Frontal cortex (tissue), 4 donors: ENCODE measurements around the gene SIT1. TPM values are rescaled to one million over a fixed set of nuclear protein-coding genes. Genes with fewer than 3 reads are reported as not detected.
A peak's percentile ranks its signal among the peaks of the same experiment; 100 is the strongest.

Source experiments
- DNase-seq, 2 donors: peaks; one replicate each; pipeline ENCODE4 v3.0.0; 2012; ENCODE audit warnings: low spot score in 2 of 2
- FAIRE-seq: peaks from 2 replicates; lab custom pipeline; 2012; peaks lifted over from hg19 to GRCh38; lab: Jason Lieb, UNC
- small RNA-seq: library from RNA; depleted of rRNA; stranded (forward); fragments of <200 nt; gene quantifications from one replicate; pipeline ENCODE3, GENCODE V24; 2014
- total RNA-seq: library from RNA; depleted of rRNA; stranded (reverse); fragments of >200 nt; gene quantifications from one replicate; pipeline ENCODE4 v1.2.3, GENCODE V29; 2014
- donor health status: control.
- donor health status: control.
- donor health status: control.

The SIT1 gene
- total RNA-seq, 1 donor from 2014 or later, result not detected

- FAIRE-seq (no peak), DNase-seq (peak in 1 of 2 donors; percentile 65)
These were observed 39.4 kb downstream of the SIT1 start for GRCh38 chr9:35611230-35611797.

DNA sequence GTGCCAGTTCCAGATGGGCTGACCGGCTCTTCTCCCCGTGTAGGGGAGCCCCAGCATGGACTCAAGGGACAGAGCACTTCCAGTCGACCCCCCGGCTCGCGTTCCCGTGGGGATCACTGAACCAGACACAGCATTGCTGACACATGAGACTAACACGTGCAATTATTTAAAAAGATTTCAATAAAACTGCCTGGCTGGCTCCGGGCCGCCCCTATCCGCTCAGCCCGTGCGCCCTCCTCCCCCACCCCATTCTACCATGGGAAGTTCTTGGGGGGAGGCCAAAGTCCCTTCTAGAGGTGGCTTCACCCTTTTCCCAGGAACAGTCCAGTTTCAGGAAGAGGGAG is 40.9 kb downstream of the SIT1 start:
- no peak for FAIRE-seq
- DNase-seq, result no peak

DNA sequence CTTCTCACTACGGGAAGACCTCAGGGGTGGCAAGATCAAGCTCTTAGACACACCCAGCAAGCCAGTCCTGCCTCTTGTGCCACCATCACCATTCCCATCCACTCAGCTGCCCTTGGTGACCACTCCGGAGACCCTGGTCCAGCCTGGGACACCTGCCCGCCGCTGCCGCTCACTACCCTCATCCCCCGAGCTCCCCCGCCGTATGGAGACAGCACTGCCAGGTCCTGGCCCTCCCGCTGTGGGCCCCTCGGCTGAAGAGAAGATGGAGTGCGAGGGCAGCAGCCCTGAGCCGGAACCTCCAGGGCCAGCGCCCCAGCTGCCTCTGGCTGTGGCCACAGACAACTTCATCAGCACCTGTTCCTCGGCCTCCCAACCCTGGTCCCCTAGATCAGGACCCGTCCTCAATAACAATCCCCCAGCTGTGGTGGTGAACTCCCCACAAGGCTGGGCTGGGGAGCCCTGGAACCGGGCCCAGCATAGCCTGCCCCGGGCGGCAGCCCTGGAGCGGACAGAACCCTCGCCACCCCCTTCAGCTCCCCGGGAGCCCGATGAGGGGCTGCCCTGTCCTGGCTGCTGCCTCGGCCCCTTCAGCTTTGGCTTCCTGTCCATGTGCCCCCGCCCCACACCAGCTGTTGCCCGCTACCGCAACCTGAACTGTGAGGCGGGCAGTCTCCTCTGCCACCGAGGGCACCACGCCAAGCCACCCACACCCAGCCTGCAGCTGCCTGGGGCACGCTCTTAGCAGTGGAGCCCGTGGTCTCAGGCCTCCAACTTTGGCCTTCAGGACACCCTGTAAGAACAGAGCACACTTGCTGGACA is 41.5 kb downstream of the SIT1 start:
- FAIRE-seq (no peak), DNase-seq (no peak)

- DNase-seq (peak in 1 of 2 donors; percentile 19), FAIRE-seq (no peak)
These were observed 42.5 kb downstream of the SIT1 start for GRCh38 chr9:35608221-35608620.

- DNase-seq (peak in 1 of 2 donors; percentile 20), FAIRE-seq (no peak)
These were observed 44.0 kb downstream of the SIT1 start for GRCh38 chr9:35606726-35607125.

GRCh38 chr9:35606138-35606504 is 44.6 kb downstream of the SIT1 start:
- DNase-seq (peak in 1 of 2 donors; percentile 43), FAIRE-seq (no peak)

GRCh38 chr9:35605351-35606137 is 45.2 kb downstream of the SIT1 start:
- FAIRE-seq, result no peak
- no peak for DNase-seq

- DNase-seq, result peak; percentile 83 to 88
These were observed 46.0 kb downstream of the SIT1 start, which contains the start of gene TESK1 for GRCh38 chr9:35604578-35605350. Gene TESK1, plus strand, starts transcription at chr9:35605262. Its CDS starts 358 bp downstream, at chr9:35605620.

GRCh38 chr9:35603986-35604577 is 46.6 kb downstream of the SIT1 start:
- peak; percentile 82 for FAIRE-seq
- peak; percentile 96 for DNase-seq

More at GRCh38 chr9:35604578-35605350, 46.0 kb downstream of the SIT1 start, which contains the start of gene TESK1:
- no peak for FAIRE-seq

DNA sequence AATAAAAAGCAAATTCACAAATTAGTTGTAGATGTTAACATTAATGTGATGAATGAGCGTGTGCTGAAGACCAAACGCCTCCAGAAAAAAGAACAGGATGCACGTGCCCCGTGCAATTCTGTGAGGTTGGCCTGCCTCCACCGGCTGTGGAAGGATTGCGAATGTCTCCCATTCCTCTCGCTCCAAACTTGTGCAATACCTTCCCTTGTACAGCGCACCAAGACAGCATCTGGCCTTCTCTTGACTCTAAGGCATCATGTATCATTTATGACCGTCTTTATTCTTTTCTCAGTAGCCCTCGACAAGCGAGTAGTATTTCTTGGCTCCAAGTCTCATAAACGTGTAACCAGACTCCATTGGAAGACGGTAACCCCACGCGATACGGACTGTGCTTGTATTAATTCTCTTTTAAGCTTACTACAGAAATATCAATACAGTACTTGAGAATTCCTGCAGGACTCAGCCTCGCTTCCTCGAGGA is 47.2 kb downstream of the SIT1 start:
- FAIRE-seq (no peak), DNase-seq (peak in 1 of 2 donors; percentile 34)

DNA sequence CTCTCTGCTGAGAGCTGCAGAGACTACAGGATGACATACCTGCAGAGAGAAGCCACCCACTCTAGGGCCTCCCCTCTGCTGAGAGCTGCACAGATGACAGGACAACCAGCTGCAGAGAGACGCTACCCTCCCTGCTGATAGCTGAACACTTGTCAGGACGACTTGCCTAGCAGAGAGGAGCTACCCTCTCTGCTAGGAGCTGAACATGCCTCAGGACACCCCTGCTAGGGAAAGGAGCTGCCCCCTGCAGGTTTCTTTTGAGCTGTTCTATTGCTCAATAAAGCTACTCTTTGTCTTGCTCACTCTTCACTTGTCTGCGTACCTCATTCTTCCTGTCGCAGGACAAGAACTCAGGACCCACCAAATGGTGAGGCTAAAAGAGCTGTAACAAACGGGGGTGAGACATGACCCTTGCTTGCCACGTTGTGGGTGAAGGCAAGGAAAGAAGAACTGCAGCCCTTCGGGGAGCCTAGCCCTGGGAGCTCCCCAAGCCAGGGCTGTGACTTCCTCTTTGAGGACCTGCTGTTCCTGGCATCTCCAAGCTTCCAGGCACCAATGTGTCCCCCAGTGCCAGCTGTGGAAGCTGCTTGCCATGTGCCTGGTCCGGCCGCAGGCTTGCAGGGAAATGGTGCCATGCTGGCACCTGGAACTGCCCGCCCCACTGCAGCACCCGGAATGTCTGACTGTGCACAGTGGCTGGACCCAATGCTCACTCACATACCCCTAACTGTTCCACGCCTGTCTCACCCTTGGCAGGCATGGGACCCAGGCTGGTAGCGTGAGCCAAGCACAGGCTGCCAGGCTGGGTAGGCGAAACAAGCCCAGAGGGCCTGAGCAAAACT is 50.7 kb downstream of the SIT1 start:
- no peak for DNase-seq
- no peak for FAIRE-seq

Small RNAs within 50 kb of the gene (small RNA-seq; reads per million reads assigned to genes)
- gene MIR4667 (0.08 reads per million), gene RMRP (not detected), gene RN7SL22P (not detected)

Other genes starting within 250 kb of the SIT1 start
- gene RUSC2, start 160.8 kb downstream of the SIT1 start, total RNA-seq, result 50.5 TPM
- gene TESK1, start 45.7 kb downstream of the SIT1 start, total RNA-seq, result 12.2 TPM
- 0.41 TPM for gene CD72, start 32.5 kb downstream of the SIT1 start, total RNA-seq
- 133,388 TPM for gene RMRP, start 7.1 kb upstream of the SIT1 start, total RNA-seq
- gene CCDC107, start 7.4 kb upstream of the SIT1 start, total RNA-seq, result 10.6 TPM
- 0.41 TPM for gene ARHGEF39, start 14.3 kb upstream of the SIT1 start, total RNA-seq
- 0.82 TPM for gene CA9, start 23.0 kb upstream of the SIT1 start, total RNA-seq
- gene TPM2, start 39.0 kb upstream of the SIT1 start, total RNA-seq, result 11.0 TPM
- 16.3 TPM for gene TLN1, start 81.3 kb upstream of the SIT1 start, total RNA-seq
- gene CREB3, start 81.7 kb upstream of the SIT1 start, total RNA-seq, result 30.6 TPM
- 48.9 TPM for gene GBA2, start 98.3 kb upstream of the SIT1 start, total RNA-seq
- 10.2 TPM for gene RGP1, start 98.4 kb upstream of the SIT1 start, total RNA-seq
- 0.41 TPM for gene MSMP, start 103.3 kb upstream of the SIT1 start, total RNA-seq
- 11.0 TPM for gene NPR2, start 140.7 kb upstream of the SIT1 start, total RNA-seq
- 2.9 TPM for gene SPAG8, start 161.3 kb upstream of the SIT1 start, total RNA-seq
- gene HINT2, start 164.1 kb upstream of the SIT1 start, total RNA-seq, result 9.0 TPM
- not detected for gene FAM221B, start 177.8 kb upstream of the SIT1 start, total RNA-seq
- gene TMEM8B, start 178.3 kb upstream of the SIT1 start, total RNA-seq, result 4.1 TPM
- gene OR13J1, start 219.5 kb upstream of the SIT1 start, total RNA-seq, result not detected